Left lung (tissue), 10 donors: ENCODE results near the gene IGFBP7. TPM values are rescaled to one million over a fixed set of nuclear protein-coding genes. Genes with fewer than 3 reads are reported as not detected.

Experiments
- ATAC-seq: fragments of 200-7000 bp; cut with Tn5 transposase; one replicate; pipeline ENCODE4 v1.9.1; 2020; ENCODE audit warnings: moderate library complexity
- DNase-seq, 4 donors: peaks; one replicate each; pipeline ENCODE4 v3.0.0-alpha.2; 2013 to 2020
- H3K27ac ChIP-seq, 2 donors: fragments of 200-600 bp; sonication (generic) in 1 of 2; one replicate each; pipeline versions ENCODE4 v1.5.0 to v1.8.0; 2020 to 2021
- H3K27me3 ChIP-seq, 2 donors: fragments of 200-600 bp; sonication (generic) in 1 of 2; one replicate each; pipeline versions ENCODE4 v1.5.0 to v1.8.0; 2020 to 2021
- H3K36me3 ChIP-seq, 2 donors: fragments of 200-600 bp; sonication (generic) in 1 of 2; one replicate each; pipeline versions ENCODE4 v1.5.0 to v1.8.0; 2020 to 2021
- H3K4me1 ChIP-seq, 2 donors: fragments of 200-600 bp; one replicate each; pipeline ENCODE4 v1.8.0; 2021
- H3K4me3 ChIP-seq, 2 donors: fragments of 200-600 bp; sonication (generic) in 1 of 2; one replicate each; pipeline versions ENCODE4 v1.5.0 to v1.8.0; 2020 to 2021; ENCODE audit warnings: mild to moderate bottlenecking in 1 of 2
- H3K9me3 ChIP-seq, 2 donors: fragments of 200-600 bp; sonication (generic) in 1 of 2; one replicate each; pipeline versions ENCODE4 v1.5.0 to v1.8.0; 2020 to 2021
- intact Hi-C, 2 donors: fragments of 100-400 bp; cut with DNase I; formaldehyde crosslinking; loops; one replicate each; pipeline versions ENCODE4 v1.11.2 to v1.14.2; 2022
- polyA plus RNA-seq, 6 donors: library from polyadenylated mRNA; unstranded; fragments of 120-200 nt; gene quantifications; one replicate each; pipeline ENCODE4 v1.2.1, GENCODE V29; 2013; ENCODE audit not compliant: insufficient read length in 6 of 6
- total RNA-seq, 2 donors: library from RNA; stranded (reverse); fragmentation: NEBNext Ultra II Directional; extraction: Animal tissue kit (Norgen Biotek cat#: 25700); gene quantifications; one replicate each; pipeline ENCODE4 v1.2.1, GENCODE V29; 2021
- TF ChIP-seq, protein P1 (sequence below), 2 donors: fragments of 200-600 bp; sonication (generic) in 1 of 2; IDR thresholded peaks; one replicate each; pipeline versions ENCODE4 v1.5.0 to v1.8.0; 2021; ENCODE audit warnings: antibody characterized with exemption in 2 of 2
- donor health status: DM: no; HTN: yes; CAD: no.
- donor health status: DM: no; HTN: no; CAD: no.

The IGFBP7 gene
- total and polyA plus RNA-seq, 8 donors, result 235 to 527 (median 284) TPM

- peak overlapping the region in 1 of 2 donors; percentile 69 for H3K27ac ChIP-seq
- peaks cover 0 to 10% of the 10 kb centered on the region in 2 donors for H3K4me1 ChIP-seq
- H3K9me3 ChIP-seq, result peaks cover 0 to 1% of the 10 kb centered on the region in 2 donors
- TF ChIP-seq, protein P1, sequence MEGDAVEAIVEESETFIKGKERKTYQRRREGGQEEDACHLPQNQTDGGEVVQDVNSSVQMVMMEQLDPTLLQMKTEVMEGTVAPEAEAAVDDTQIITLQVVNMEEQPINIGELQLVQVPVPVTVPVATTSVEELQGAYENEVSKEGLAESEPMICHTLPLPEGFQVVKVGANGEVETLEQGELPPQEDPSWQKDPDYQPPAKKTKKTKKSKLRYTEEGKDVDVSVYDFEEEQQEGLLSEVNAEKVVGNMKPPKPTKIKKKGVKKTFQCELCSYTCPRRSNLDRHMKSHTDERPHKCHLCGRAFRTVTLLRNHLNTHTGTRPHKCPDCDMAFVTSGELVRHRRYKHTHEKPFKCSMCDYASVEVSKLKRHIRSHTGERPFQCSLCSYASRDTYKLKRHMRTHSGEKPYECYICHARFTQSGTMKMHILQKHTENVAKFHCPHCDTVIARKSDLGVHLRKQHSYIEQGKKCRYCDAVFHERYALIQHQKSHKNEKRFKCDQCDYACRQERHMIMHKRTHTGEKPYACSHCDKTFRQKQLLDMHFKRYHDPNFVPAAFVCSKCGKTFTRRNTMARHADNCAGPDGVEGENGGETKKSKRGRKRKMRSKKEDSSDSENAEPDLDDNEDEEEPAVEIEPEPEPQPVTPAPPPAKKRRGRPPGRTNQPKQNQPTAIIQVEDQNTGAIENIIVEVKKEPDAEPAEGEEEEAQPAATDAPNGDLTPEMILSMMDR (IDR thresholded peaks at IDR 0.05), result no peak
- intact Hi-C loops, result no loop called here
- no peak for ATAC-seq
- no peaks in the 10 kb centered on the region for H3K36me3 ChIP-seq
- no peak for DNase-seq
- no peak overlapping the region for H3K4me3 ChIP-seq
- H3K27me3 ChIP-seq, result no peaks in the 10 kb centered on the region
Observed at GRCh38 chr4:57044996-57045395, 65.2 kb downstream of the IGFBP7 start.

GRCh38 chr4:57044279-57044678 is 65.9 kb downstream of the IGFBP7 start:
- Histone ChIP-seq H3K4me3 (no peak overlapping the region), H3K27me3 (no peaks in the 10 kb centered on the region), H3K4me1 (peaks cover 0 to 10% of the 10 kb centered on the region in 2 donors), H3K27ac (peak overlapping the region; percentile 16 to 69), H3K9me3 (peaks cover 0 to 1% of the 10 kb centered on the region in 2 donors), H3K36me3 (no peaks in the 10 kb centered on the region)
- intact Hi-C loops, result no loop called here
- TF ChIP-seq, protein P1 (IDR thresholded peaks at IDR 0.05), result no peak
- DNase-seq, result no peak
- ATAC-seq, result no peak

- no peaks in the 10 kb centered on the region for H3K36me3 ChIP-seq
- H3K4me3 ChIP-seq, result no peak overlapping the region
- DNase-seq (peak in 2 of 4 donors; percentile 37 to 51), ATAC-seq (peak; percentile 41)
- intact Hi-C loops, result no loop called here
- H3K4me1 ChIP-seq, result peaks cover 0 to 10% of the 10 kb centered on the region in 2 donors
- peaks cover 0 to 1% of the 10 kb centered on the region in 2 donors for H3K9me3 ChIP-seq
- TF ChIP-seq, protein P1 (IDR thresholded peaks at IDR 0.05), result no peak
- peak overlapping the region; percentile 16 to 69 for H3K27ac ChIP-seq
- no peaks in the 10 kb centered on the region for H3K27me3 ChIP-seq
Observed at GRCh38 chr4:57043347-57044251, 66.6 kb downstream of the IGFBP7 start.

DNA sequence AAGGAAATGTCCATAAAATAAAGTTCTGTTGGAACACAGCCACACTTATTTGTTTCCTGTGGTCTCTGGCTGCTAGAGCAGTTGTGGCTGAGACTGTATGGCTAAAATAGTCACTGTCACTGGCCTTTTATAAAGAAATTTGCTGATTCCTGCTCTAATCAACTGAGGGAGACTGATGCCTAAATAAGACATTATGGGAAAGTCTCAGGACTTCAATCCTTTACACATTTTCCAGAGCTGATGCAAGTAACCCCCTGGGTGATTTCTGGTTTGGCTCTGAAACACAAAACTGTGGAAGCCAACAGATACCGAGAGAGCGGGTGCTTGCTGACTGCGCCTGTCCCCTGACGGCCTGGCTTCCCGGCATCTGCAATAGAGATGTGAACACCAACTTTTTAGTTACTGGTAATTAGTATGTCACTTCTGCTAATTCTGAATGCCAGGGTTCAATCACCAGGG is 67.4 kb downstream of the IGFBP7 start:
- TF ChIP-seq, protein P1 (IDR thresholded peaks at IDR 0.05), result no peak
- peaks cover 0 to 1% of the 10 kb centered on the region in 2 donors for H3K9me3 ChIP-seq
- peak; percentile 31 for ATAC-seq
- intact Hi-C loops, result no loop called here
- H3K4me3 ChIP-seq, result no peak overlapping the region
- peak in 2 of 4 donors; percentile 45 to 52 for DNase-seq
- H3K27ac ChIP-seq, result peak overlapping the region; percentile 14 to 69
- no peaks in the 10 kb centered on the region for H3K27me3 ChIP-seq
- peaks cover 0 to 10% of the 10 kb centered on the region in 2 donors for H3K4me1 ChIP-seq
- peaks cover 0 to 3% of the 10 kb centered on the region in 2 donors for H3K36me3 ChIP-seq

DNA sequence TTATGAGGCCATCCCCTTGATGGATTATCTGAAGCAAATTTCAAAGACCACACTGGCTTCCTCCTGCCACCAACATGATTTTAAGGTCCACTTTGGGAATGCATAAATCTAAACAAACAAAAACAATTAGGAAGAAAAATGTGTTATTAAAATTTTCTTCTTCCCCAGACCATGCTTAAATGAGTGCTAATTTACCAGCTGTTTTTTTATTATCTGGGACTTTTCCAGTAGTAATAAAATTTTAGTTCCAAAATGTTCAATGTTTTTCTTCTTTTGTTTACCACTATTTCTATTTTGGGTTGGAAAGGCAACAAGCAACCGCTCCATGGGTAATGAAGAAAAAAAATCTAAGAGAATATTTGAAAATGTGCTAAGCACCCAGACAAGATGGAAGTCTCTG is 69.2 kb downstream of the IGFBP7 start:
- H3K27me3 ChIP-seq, result no peaks in the 10 kb centered on the region
- TF ChIP-seq, protein P1 (IDR thresholded peaks at IDR 0.05), result no peak
- H3K4me3 ChIP-seq, result no peak overlapping the region
- H3K9me3 ChIP-seq, result no peaks in the 10 kb centered on the region
- ATAC-seq (no peak), DNase-seq (no peak)
- peaks cover 0 to 4% of the 10 kb centered on the region in 2 donors for H3K36me3 ChIP-seq
- peaks cover 0 to 10% of the 10 kb centered on the region in 2 donors for H3K4me1 ChIP-seq
- intact Hi-C loops, result no loop called here
- H3K27ac ChIP-seq, result no peak overlapping the region
